ENCODE measurements around the gene OSBPL7. TPM values are rescaled to one million over a fixed set of nuclear protein-coding genes. Genes with fewer than 3 reads are reported as not detected.

The OSBPL7 gene
- total and polyA plus RNA-seq, 2 of the 8 experiments (the other 6 are each of a cell fraction or from before 2014, with no cell fraction given) = 7.2 to 8.9 TPM

GRCh38 chr17:47869114-47869513, 47.5 kb upstream of the OSBPL7 start:
- Histone ChIP-seq H2BK15ac (ENCODE audit: low read length) (peak overlapping the region; percentile 67; the same call in 1 of the 2 replicates), H3K18ac (ENCODE audit: extremely low read depth, low read length) (no peak overlapping the region), H3K4me2 (ENCODE audit: insufficient read depth in 1 of 2, low read depth in 2 of 2, low read length in 2 of 2) (no peak overlapping the region; a peak in 1 of 4 replicates), H4K20me1 (replicated peaks in 1 of 2; ENCODE audit: control insufficient read depth in 1 of 2, insufficient read depth in 2 of 2, low read length in 2 of 2) (no peaks in the 10 kb centered on the region), H3K23me2 (ENCODE audit: low read depth, low read length) (peaks cover 4% of the 10 kb centered on the region; the same call in 1 of the 2 replicates), H3K14ac (ENCODE audit: insufficient read length) (no peak overlapping the region), H4K91ac (replicated peaks; ENCODE audit: insufficient read length, low read length) (no peak overlapping the region), H2BK20ac (ENCODE audit: low read length) (no peak overlapping the region), H3K23ac (ENCODE audit: insufficient read length) (no peak overlapping the region), H2AK5ac (ENCODE audit: low read depth, low read length) (no peak overlapping the region), H2AFZ (ENCODE audit: low read length) (no peak overlapping the region), H4K8ac (ENCODE audit: extremely low read depth, insufficient read depth, low read length) (no peak overlapping the region; the same call in 1 of the 2 replicates), H3K9me3 (ENCODE audit: insufficient read depth in 2 of 2, low read depth in 1 of 2, low read length in 1 of 2) (no peaks in the 10 kb centered on the region), H3K9ac (replicated peaks in 1 of 4; ENCODE audit: extremely low read depth in 1 of 4, low read depth in 3 of 4, low read length in 3 of 4) (no peak overlapping the region), H3K4me3 (ENCODE audit: extremely low read depth in 1 of 4, insufficient read depth in 2 of 4, low read depth in 3 of 4, low read length in 4 of 4) (no peak overlapping the region), H2BK12ac (ENCODE audit: low read depth, low read length) (no peak overlapping the region), H3K56ac (replicated peaks; ENCODE audit: insufficient read length, low read depth, low read length) (no peak overlapping the region), H3K79me1 (ENCODE audit: low read depth, low read length) (no peaks in the 10 kb centered on the region), H2BK5ac (ENCODE audit: low read depth, low read length) (no peak overlapping the region), H3K36me3 (ENCODE audit: control insufficient read depth in 2 of 4, insufficient read depth in 4 of 4, low read length in 3 of 4) (no peaks in the 10 kb centered on the region), H3K79me2 (ENCODE audit: control insufficient read depth in 1 of 2, insufficient read depth in 2 of 2, low read length in 2 of 2) (no peaks in the 10 kb centered on the region), H3K4ac (replicated peaks; ENCODE audit: insufficient read length, low read depth, low read length) (no peak overlapping the region), H2BK120ac (replicated peaks; ENCODE audit: low read depth, low read length) (no peak overlapping the region), H3K4me1 (replicated peaks in 1 of 4; ENCODE audit: control insufficient read depth in 3 of 4, insufficient read depth in 4 of 4, low read length in 3 of 4) (peaks cover 16 to 29% (median 18%) of the 10 kb centered on the region in 4 experiments), H3K27me3 (replicated peaks in 1 of 4; ENCODE audit: control insufficient read depth in 3 of 4, extremely low read depth in 1 of 4, insufficient read depth in 3 of 4, low read length in 3 of 4) (peaks cover 3 to 21% (median 16%) of the 10 kb centered on the region in 4 experiments; a peak in 5 of 7 replicates), H4K5ac (ENCODE audit: insufficient read length, low read depth, low read length) (no peak overlapping the region), H3K27ac (ENCODE audit: low read depth, low read length) (no peak overlapping the region)
- DNase-seq (ENCODE audit: low read depth in 1 of 2, low spot score in 2 of 2) (no peak), FAIRE-seq (no peak)
- WGBS, 2 experiments (ENCODE audit: extremely low coverage in 1 of 2, insufficient coverage in 1 of 2, insufficient read length in 1 of 2, insufficient replicate concordance in 2 of 2, low coverage in 1 of 2, low lambda C conversion rate in 2 of 2, missing lambda C conversion rate in 1 of 2) = 62% methylated on average over 2 of the region's 2 CpGs; no CpG with 5 or more reads in 1 of the 2 experiments
- ChIA-PET CTCF (ENCODE audit: partially characterized antibody) (interaction anchor here (1.6 to 10.7 kb wide), 3 partner anchors 15 to 24 kb away, joined by 4 to 257 read pairs (median 26); partner anchors contain the start of genes SCRN2 and SP6), POLR2A (ENCODE audit: partially characterized antibody) (interaction anchor here (0.7 to 1.6 kb wide), 4 partner anchors 13 to 26 kb away, joined by 4 to 5 read pairs (median 4); partner anchors contain the start of genes SP2 and SP6)
- no peak for TF ChIP-seq CTBP2 (IDR thresholded peaks at IDR 0.05; ENCODE audit: borderline replicate concordance, insufficient read depth, insufficient read length, low read length)
- no peak for TF ChIP-seq CREB1 (IDR thresholded peaks at IDR 0.05)
- TF ChIP-seq SP2 (IDR thresholded peaks at IDR 0.05; ENCODE audit: low read length) = no peak
- TF ChIP-seq JUN (IDR thresholded peaks at IDR 0.05; ENCODE audit: low read depth, low read length) = no peak
- no peak for TF ChIP-seq EP300 (IDR thresholded peaks at IDR 0.05; ENCODE audit: borderline replicate concordance in 1 of 2, low read depth in 2 of 2, low read length in 2 of 2)
- TF ChIP-seq SUZ12 (IDR thresholded peaks at IDR 0.05; ENCODE audit: low read length) = no peak
- TF ChIP-seq MAFK (IDR thresholded peaks at IDR 0.05; ENCODE audit: low read depth, low read length) = no peak
- TF ChIP-seq RAD21 (IDR thresholded peaks at IDR 0.05 in 1 of 2, conservative IDR thresholded peaks at IDR 0.05 in 1 of 2; ENCODE audit: low read depth in 2 of 2, low read length in 2 of 2) = no peak
- no peak for TF ChIP-seq RNF2 (IDR thresholded peaks at IDR 0.05; ENCODE audit: borderline replicate concordance, low read depth, low read length, missing control alignments, poor library complexity, severe bottlenecking)
- no peak for TF ChIP-seq FOSL1 (IDR thresholded peaks at IDR 0.05; ENCODE audit: insufficient read depth, low read depth, low read length)
